ENCODE measurements around the gene KRTAP4-3.

DNA sequence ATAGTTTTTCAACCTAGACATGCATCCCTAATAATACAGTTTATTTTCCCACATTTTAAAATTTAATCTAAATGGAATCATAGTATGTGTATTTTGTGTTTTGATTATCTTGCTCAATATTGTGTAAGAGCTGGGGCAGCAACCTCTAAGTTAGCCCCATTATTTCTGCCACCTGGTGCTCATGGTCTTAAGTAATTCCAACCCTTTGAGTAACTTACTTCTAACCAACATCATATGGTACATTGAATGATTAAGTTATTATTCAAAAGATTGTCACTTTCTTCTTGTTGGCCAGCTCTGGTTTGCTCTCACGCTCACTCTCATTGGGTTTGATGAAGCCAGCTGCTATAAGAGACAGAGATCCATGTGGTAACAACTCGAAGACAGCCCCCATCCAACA, 3.9 kb upstream of the KRTAP4-3 start:
- TF ChIP-seq POLR2A (IDR thresholded peaks at IDR 0.05) = no peak
- TF ChIP-seq, protein P1, sequence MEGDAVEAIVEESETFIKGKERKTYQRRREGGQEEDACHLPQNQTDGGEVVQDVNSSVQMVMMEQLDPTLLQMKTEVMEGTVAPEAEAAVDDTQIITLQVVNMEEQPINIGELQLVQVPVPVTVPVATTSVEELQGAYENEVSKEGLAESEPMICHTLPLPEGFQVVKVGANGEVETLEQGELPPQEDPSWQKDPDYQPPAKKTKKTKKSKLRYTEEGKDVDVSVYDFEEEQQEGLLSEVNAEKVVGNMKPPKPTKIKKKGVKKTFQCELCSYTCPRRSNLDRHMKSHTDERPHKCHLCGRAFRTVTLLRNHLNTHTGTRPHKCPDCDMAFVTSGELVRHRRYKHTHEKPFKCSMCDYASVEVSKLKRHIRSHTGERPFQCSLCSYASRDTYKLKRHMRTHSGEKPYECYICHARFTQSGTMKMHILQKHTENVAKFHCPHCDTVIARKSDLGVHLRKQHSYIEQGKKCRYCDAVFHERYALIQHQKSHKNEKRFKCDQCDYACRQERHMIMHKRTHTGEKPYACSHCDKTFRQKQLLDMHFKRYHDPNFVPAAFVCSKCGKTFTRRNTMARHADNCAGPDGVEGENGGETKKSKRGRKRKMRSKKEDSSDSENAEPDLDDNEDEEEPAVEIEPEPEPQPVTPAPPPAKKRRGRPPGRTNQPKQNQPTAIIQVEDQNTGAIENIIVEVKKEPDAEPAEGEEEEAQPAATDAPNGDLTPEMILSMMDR (IDR thresholded peaks at IDR 0.05) = no peak

All from tibial nerve (tissue), 3 donors.